Mucosa of rectum (tissue), 2 donors: Measurements from ENCODE around the gene FZD2.

ENCODE experiments used
- H3K27ac ChIP-seq, 2 donors: one replicate each; pipeline ENCODE4 v1.7.0; 2013; ENCODE audit warnings: inconsistent platforms in 2 of 2, low read depth in 2 of 2, low read length in 2 of 2
- H3K27me3 ChIP-seq, 2 donors: one replicate each; pipeline ENCODE4 v1.7.0; 2013; ENCODE audit warnings: low read length in 2 of 2; ENCODE audit not compliant: control insufficient read depth in 2 of 2, insufficient read depth in 2 of 2
- H3K36me3 ChIP-seq, 2 donors: one replicate each; pipeline ENCODE4 v1.7.0; 2013; ENCODE audit warnings: low read length in 2 of 2; ENCODE audit not compliant: control insufficient read depth in 2 of 2, insufficient read depth in 2 of 2
- H3K4me1 ChIP-seq, 2 donors: one replicate each; pipeline ENCODE4 v1.7.0; 2013; ENCODE audit warnings: low read length in 2 of 2, mild to moderate bottlenecking in 1 of 2; ENCODE audit not compliant: control insufficient read depth in 2 of 2, insufficient read depth in 2 of 2
- H3K4me3 ChIP-seq, 2 donors: one replicate each; pipeline ENCODE4 v1.7.0; 2013; ENCODE audit warnings: low read length in 2 of 2
- H3K9ac ChIP-seq, 2 donors: one replicate each; pipeline ENCODE4 v1.7.0; 2013; ENCODE audit warnings: low read length in 2 of 2, low read depth in 1 of 2, mild to moderate bottlenecking in 1 of 2
- H3K9me3 ChIP-seq, 2 donors: one replicate each; pipeline ENCODE4 v1.7.0; 2013; ENCODE audit warnings: low read length in 2 of 2; ENCODE audit not compliant: control insufficient read depth in 2 of 2
- donor health status: healthy.
- donor health status: Normal muscosa, but diverticular disease.

FZD2 gene

GRCh38 chr17:44606658-44607057 lies 49.4 kb downstream of the FZD2 start:
- Histone ChIP-seq H3K27ac (no peak overlapping the region), H3K27me3 (peaks cover 0 to 12% of the 10 kb centered on the region in 2 donors), H3K4me3 (no peak overlapping the region), H3K4me1 (no peaks in the 10 kb centered on the region), H3K36me3 (no peaks in the 10 kb centered on the region), H3K9me3 (no peaks in the 10 kb centered on the region), H3K9ac (no peak overlapping the region)

GRCh38 chr17:44607836-44608690 lies 50.8 kb downstream of the FZD2 start:
- Histone ChIP-seq H3K4me1 (no peaks in the 10 kb centered on the region), H3K27me3 (peaks cover 0 to 14% of the 10 kb centered on the region in 2 donors), H3K9me3 (no peaks in the 10 kb centered on the region), H3K9ac (no peak overlapping the region), H3K4me3 (no peak overlapping the region), H3K27ac (no peak overlapping the region), H3K36me3 (no peaks in the 10 kb centered on the region)

- Histone ChIP-seq H3K27ac (no peak overlapping the region), H3K9ac (no peak overlapping the region), H3K4me1 (no peaks in the 10 kb centered on the region), H3K36me3 (no peaks in the 10 kb centered on the region), H3K27me3 (peaks cover 0 to 14% of the 10 kb centered on the region in 2 donors), H3K9me3 (no peaks in the 10 kb centered on the region), H3K4me3 (no peak overlapping the region)
These were observed 51.6 kb downstream of the FZD2 start for GRCh38 chr17:44608727-44609435.

- Histone ChIP-seq H3K9me3 (no peaks in the 10 kb centered on the region), H3K4me1 (no peaks in the 10 kb centered on the region), H3K4me3 (no peak overlapping the region), H3K27me3 (peaks cover 0 to 14% of the 10 kb centered on the region in 2 donors), H3K36me3 (no peaks in the 10 kb centered on the region), H3K27ac (no peak overlapping the region), H3K9ac (no peak overlapping the region)
These were observed 53.0 kb downstream of the FZD2 start for GRCh38 chr17:44610331-44610730.
